IMR-90 (cell line): ENCODE measurements around the gene RFX5.

Experiments used
- MXI1 ChIP-seq: IDR thresholded peaks from 2 replicates; pipeline ENCODE4 v1.6.1; 2012; ENCODE audit warnings: low read depth, mild to moderate bottlenecking, low read length, moderate library complexity, borderline replicate concordance
- POLR2A ChIP-seq: IDR thresholded peaks from 2 replicates; pipeline ENCODE4 v1.6.1; 2012; ENCODE audit warnings: mild to moderate bottlenecking, low read depth, low read length
- RAD21 ChIP-seq: IDR thresholded peaks from 2 replicates; pipeline ENCODE4 v1.6.1; 2012; ENCODE audit warnings: low read length, improper control_type of control experiment
- RCOR1 ChIP-seq: IDR thresholded peaks from 2 replicates; pipeline ENCODE4 v1.6.1; 2012; ENCODE audit warnings: mild to moderate bottlenecking, low read length, improper control_type of control experiment; ENCODE audit not compliant: insufficient replicate concordance
- SMC3 ChIP-seq: fragments of 150-350 bp; IDR thresholded peaks from 2 replicates; pipeline ENCODE4 v1.6.1; 2016; ENCODE audit warnings: low read depth, mild to moderate bottlenecking, antibody characterized with exemption, low read length, moderate library complexity
- TF ChIP-seq, protein P1 (sequence below): conservative IDR thresholded peaks from 2 replicates; pipeline ENCODE4 v1.5.1; 2012; ENCODE audit warnings: mild to moderate bottlenecking, low read depth, low read length, improper control_type of control experiment

GRCh38 chr1:151325646-151326429 is 21.2 kb downstream of the RFX5 start:
- TF ChIP-seq MXI1 (no peak), RAD21 (no peak), POLR2A (no peak), SMC3 (no peak), RCOR1 (no peak)
- TF ChIP-seq, protein P1, sequence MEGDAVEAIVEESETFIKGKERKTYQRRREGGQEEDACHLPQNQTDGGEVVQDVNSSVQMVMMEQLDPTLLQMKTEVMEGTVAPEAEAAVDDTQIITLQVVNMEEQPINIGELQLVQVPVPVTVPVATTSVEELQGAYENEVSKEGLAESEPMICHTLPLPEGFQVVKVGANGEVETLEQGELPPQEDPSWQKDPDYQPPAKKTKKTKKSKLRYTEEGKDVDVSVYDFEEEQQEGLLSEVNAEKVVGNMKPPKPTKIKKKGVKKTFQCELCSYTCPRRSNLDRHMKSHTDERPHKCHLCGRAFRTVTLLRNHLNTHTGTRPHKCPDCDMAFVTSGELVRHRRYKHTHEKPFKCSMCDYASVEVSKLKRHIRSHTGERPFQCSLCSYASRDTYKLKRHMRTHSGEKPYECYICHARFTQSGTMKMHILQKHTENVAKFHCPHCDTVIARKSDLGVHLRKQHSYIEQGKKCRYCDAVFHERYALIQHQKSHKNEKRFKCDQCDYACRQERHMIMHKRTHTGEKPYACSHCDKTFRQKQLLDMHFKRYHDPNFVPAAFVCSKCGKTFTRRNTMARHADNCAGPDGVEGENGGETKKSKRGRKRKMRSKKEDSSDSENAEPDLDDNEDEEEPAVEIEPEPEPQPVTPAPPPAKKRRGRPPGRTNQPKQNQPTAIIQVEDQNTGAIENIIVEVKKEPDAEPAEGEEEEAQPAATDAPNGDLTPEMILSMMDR, result no peak
